ENCODE data around the gene CLASP1. TPM values are rescaled to one million over a fixed set of nuclear protein-coding genes. Genes with fewer than 3 reads are reported as not detected.

The CLASP1 gene
- total and polyA plus RNA-seq, 2 of the 8 experiments (the other 6 are each of a cell fraction or from before 2014, with no cell fraction given) = 7.3 to 53.9 TPM

DNA sequence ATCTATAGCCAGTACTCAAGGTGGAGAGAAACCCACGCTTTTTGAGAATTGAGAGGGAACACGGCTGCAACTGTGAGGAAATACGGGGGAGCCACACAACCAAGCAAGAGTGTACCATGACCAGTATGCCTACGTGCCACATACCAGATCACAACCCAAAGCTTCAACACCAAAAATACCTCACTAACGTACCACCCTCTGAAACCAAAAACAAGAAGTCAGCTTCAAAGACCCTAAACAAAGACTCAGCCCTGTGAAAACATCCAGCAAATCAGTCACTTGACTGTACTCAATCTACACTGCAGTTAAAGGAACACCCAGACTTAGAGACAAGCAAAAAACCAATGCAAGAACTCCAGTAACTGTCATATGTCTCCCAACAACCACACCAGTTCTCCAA, 101.6 kb downstream of the CLASP1 start (continued):
- TF ChIP-seq RNF2 (IDR thresholded peaks at IDR 0.05; ENCODE audit: borderline replicate concordance, low read depth, low read length, missing control alignments, poor library complexity, severe bottlenecking) = no peak

Data from H1 (cell line).